ENCODE data around the gene CTCFL. TPM values are rescaled to one million over a fixed set of nuclear protein-coding genes. Genes with fewer than 3 reads are reported as not detected.
"Not testable (repeated sequence)": the region's sequence is repeated elsewhere in the genome, so short reads cannot be mapped to it uniquely, and the experiment has no call there.

Gene CTCFL
- total RNA-seq, 1 donor from 2014 or later, result 0.27 TPM

GRCh38 chr20:57498425-57499400 is 26.2 kb downstream of the CTCFL start:
- intact Hi-C loops (cut with DNase I), result no loop called here
- DNase-seq (ENCODE audit: low spot score) (no peak), ATAC-seq (peak; percentile 48)

- no peak for ATAC-seq
- no peak for DNase-seq (ENCODE audit: low spot score)
- intact Hi-C loops (cut with DNase I), result no loop called here
Observed at GRCh38 chr20:57496592-57496991, 28.3 kb downstream of the CTCFL start.

GRCh38 chr20:57495978-57496377 is 29.0 kb downstream of the CTCFL start:
- DNase-seq (ENCODE audit: low spot score) (no peak), ATAC-seq (no peak)
- intact Hi-C loops (cut with DNase I), result loop anchor here (2.0 kb wide), 1 partner anchor 115 kb away; no protein-coding TSS in a partner anchor

GRCh38 chr20:57493091-57493615 is 31.8 kb downstream of the CTCFL start:
- intact Hi-C loops (cut with DNase I), result no loop called here
- DNase-seq (ENCODE audit: low spot score), result no peak
- no peak for ATAC-seq

GRCh38 chr20:57491373-57491772 is 33.6 kb downstream of the CTCFL start:
- intact Hi-C loops (cut with DNase I), result no loop called here
- DNase-seq (ENCODE audit: low spot score) (no peak), ATAC-seq (no peak)

- DNase-seq (ENCODE audit: low spot score); intact Hi-C loops (cut with DNase I); ATAC-seq: not testable (repeated sequence)
Observed at GRCh38 chr20:57488277-57488676, 36.7 kb downstream of the CTCFL start.

- DNase-seq (ENCODE audit: low spot score) (no peak), ATAC-seq (no peak)
- intact Hi-C loops (cut with DNase I), result no loop called here
Observed at GRCh38 chr20:57485770-57486169, 39.2 kb downstream of the CTCFL start.

- intact Hi-C loops (cut with DNase I), result loop anchor here (5.0 kb wide), 1 partner anchor 978 kb away; no protein-coding TSS in a partner anchor
- ATAC-seq (no peak), DNase-seq (ENCODE audit: low spot score) (no peak)
Observed at GRCh38 chr20:57484772-57485171, 40.2 kb downstream of the CTCFL start.

- intact Hi-C loops (cut with DNase I), result loop anchor here (5.0 kb wide), 1 partner anchor 979 kb away; no protein-coding TSS in a partner anchor
- DNase-seq (ENCODE audit: low spot score), result peak; percentile 23
- no peak for ATAC-seq
Observed at GRCh38 chr20:57483287-57484050, 41.5 kb downstream of the CTCFL start.

- intact Hi-C loops (cut with DNase I), result loop anchor here (5.0 kb wide), 1 partner anchor 980 kb away; no protein-coding TSS in a partner anchor
- DNase-seq (ENCODE audit: low spot score) (peak; percentile 30), ATAC-seq (no peak)
Observed at GRCh38 chr20:57482796-57483195, 42.1 kb downstream of the CTCFL start.

GRCh38 chr20:57482148-57482547 is 42.8 kb downstream of the CTCFL start:
- ATAC-seq (no peak), DNase-seq (ENCODE audit: low spot score) (peak; percentile 2)
- intact Hi-C loops (cut with DNase I), result loop anchor here (5.0 kb wide), 1 partner anchor 980 kb away; no protein-coding TSS in a partner anchor

- DNase-seq (ENCODE audit: low spot score) (peak; percentile 34), ATAC-seq (no peak)
- intact Hi-C loops (cut with DNase I), result loop anchor here (5.0 kb wide), 1 partner anchor 981 kb away; no protein-coding TSS in a partner anchor
Observed at GRCh38 chr20:57481281-57481711, 43.6 kb downstream of the CTCFL start.

GRCh38 chr20:57480444-57481160 is 44.3 kb downstream of the CTCFL start:
- intact Hi-C loops (cut with DNase I), result loop anchor here (5.0 kb wide), 1 partner anchor 982 kb away; no protein-coding TSS in a partner anchor
- DNase-seq (ENCODE audit: low spot score), result peak; percentile 26
- ATAC-seq, result no peak

- intact Hi-C loops (cut with DNase I), result no loop called here
- DNase-seq (ENCODE audit: low spot score) (peak; percentile 15), ATAC-seq (no peak)
Observed at GRCh38 chr20:57479196-57479595, 45.7 kb downstream of the CTCFL start.

- intact Hi-C loops (cut with DNase I), result no loop called here
- no peak for DNase-seq (ENCODE audit: low spot score)
- ATAC-seq, result no peak
Observed at GRCh38 chr20:57478176-57478575, 46.8 kb downstream of the CTCFL start.

GRCh38 chr20:57476641-57477461 is 48.1 kb downstream of the CTCFL start:
- intact Hi-C loops (cut with DNase I), result no loop called here
- DNase-seq (ENCODE audit: low spot score), result peak; percentile 45
- no peak for ATAC-seq

GRCh38 chr20:57476084-57476526 is 48.8 kb downstream of the CTCFL start:
- DNase-seq (ENCODE audit: low spot score) (peak; percentile 27), ATAC-seq (no peak)
- intact Hi-C loops (cut with DNase I), result no loop called here

Measured in sciatic nerve (tissue), 2 donors.